A549 (cell line): Measurements from ENCODE around the gene NOP9. TPM values are rescaled to one million over a fixed set of nuclear protein-coding genes. Genes with fewer than 3 reads are reported as not detected.
"Not testable (repeated sequence)": the region's sequence is repeated elsewhere in the genome, so short reads cannot be mapped to it uniquely, and the experiment has no call there.

Source experiments
- ATAC-seq, 2 experiments: fragments of 200-7000 bp in 1 of 2; fragments of >200 bp in 1 of 2; cut with Nextera tagmentation in 1 of 2; cut with Tn5 transposase in 1 of 2; 3 replicates each; pipeline versions ENCODE4 v1.8.0 to v1.9.1; 2018 to 2020; ENCODE audit warnings: mild to moderate bottlenecking in 1 of 2, moderate library complexity in 1 of 2
- CTCF ChIA-PET: fragments of 300-600 bp; sonication (Branson Sonifier 250); formaldehyde crosslinking; extraction: SDS; loops from one replicate; lab custom pipeline; 2021; ENCODE audit warnings: antibody characterized with exemption, inconsistent platforms; lab: Yijun Ruan, JAX
- POLR2A ChIA-PET: fragments of 350-600 bp; formaldehyde crosslinking; extraction: SDS; loops from one replicate; lab custom pipeline; 2021; ENCODE audit warnings: antibody characterized with exemption, inconsistent platforms; lab: Yijun Ruan, JAX
- DNase-seq, 2 experiments: peaks; one replicate each; pipeline versions ENCODE4 v3.0.0 to v3.0.0-alpha.2; 2011 to 2016; ENCODE audit warnings: low read depth in 1 of 2, low spot score in 1 of 2
- FAIRE-seq: peaks from 2 replicates; lab custom pipeline; 2011; peaks lifted over from hg19 to GRCh38; lab: Jason Lieb, UNC
- H3K27ac ChIP-seq, 2 experiments: fragments of >200 bp; sonication (Bioruptor Twin); formaldehyde crosslinking; 3 replicates each; pipeline ENCODE4 v1.5.1; 2016 to 2017
- H3K4me1 ChIP-seq: fragments of >200 bp; sonication (Bioruptor Twin); formaldehyde crosslinking; 3 replicates; pipeline ENCODE4 v1.6.1; 2016
- H3K4me2 ChIP-seq: fragments of >200 bp; sonication (Bioruptor Twin); formaldehyde crosslinking; 3 replicates; pipeline ENCODE4 v1.6.1; 2016
- H3K4me3 ChIP-seq: fragments of >200 bp; sonication (Bioruptor Twin); formaldehyde crosslinking; 3 replicates; pipeline ENCODE4 v1.5.1; 2016
- H3K9me3 ChIP-seq: fragments of >200 bp; sonication (Bioruptor Twin); formaldehyde crosslinking; 3 replicates; pipeline ENCODE4 v1.6.1; 2016
- CBX2 ChIP-seq: fragments of 200-600 bp; sonication (generic); IDR thresholded peaks from 2 replicates; pipeline ENCODE4 v1.6.1; 2016; ENCODE audit warnings: low read depth, mild to moderate bottlenecking, borderline replicate concordance
- CBX8 ChIP-seq: fragments of 200-600 bp; sonication (generic); IDR thresholded peaks from 2 replicates; pipeline ENCODE4 v1.6.1; 2016
- CEBPB ChIP-seq, 2 experiments: fragments of >200 bp in 1 of 2; sonication (Bioruptor Twin) in 1 of 2; formaldehyde crosslinking in 1 of 2; IDR thresholded peaks; 2 replicates each; pipeline ENCODE4 v1.6.1; 2012 to 2016
- CTCF ChIP-seq: fragments of >200 bp; sonication (Bioruptor Twin); formaldehyde crosslinking; IDR thresholded peaks from 3 replicates; pipeline ENCODE4 v1.5.1; 2016
- GATA3 ChIP-seq: IDR thresholded peaks from 2 replicates; pipeline ENCODE4 v1.6.1; 2012; ENCODE audit warnings: borderline replicate concordance
- JUNB ChIP-seq: fragments of >200 bp; sonication (Bioruptor Twin); formaldehyde crosslinking; IDR thresholded peaks from 2 replicates; pipeline ENCODE4 v1.6.1; 2016
- KDM1A ChIP-seq: fragments of 200-600 bp; sonication (generic); IDR thresholded peaks from 2 replicates; pipeline ENCODE4 v1.6.1; 2016; ENCODE audit warnings: low read depth, mild to moderate bottlenecking
- KDM5A ChIP-seq: fragments of 200-600 bp; sonication (generic); IDR thresholded peaks from 2 replicates; pipeline ENCODE4 v1.6.1; 2016; ENCODE audit warnings: antibody characterized with exemption, mild to moderate bottlenecking
- MYC ChIP-seq: IDR thresholded peaks from 2 replicates; pipeline ENCODE4 v1.6.1; 2012; ENCODE audit warnings: mild to moderate bottlenecking, inconsistent platforms, low read length, improper control_type of control experiment, borderline replicate concordance
- RAD21 ChIP-seq, 2 experiments: fragments of >200 bp in 1 of 2; sonication (Bioruptor Twin) in 1 of 2; formaldehyde crosslinking in 1 of 2; IDR thresholded peaks in 1 of 2; conservative IDR thresholded peaks in 1 of 2; 2 replicates in 1 of 2; 3 replicates in 1 of 2; pipeline ENCODE4 v1.6.1; 2012 to 2018; ENCODE audit warnings: inconsistent platforms in 1 of 2
- REST ChIP-seq: fragments of 200-600 bp; sonication (generic); IDR thresholded peaks from 2 replicates; pipeline ENCODE4 v1.6.1; 2016; ENCODE audit warnings: antibody characterized with exemption, mild to moderate bottlenecking, moderate library complexity
- SMC3 ChIP-seq: fragments of >200 bp; sonication (Bioruptor Twin); formaldehyde crosslinking; IDR thresholded peaks from 3 replicates; pipeline ENCODE4 v1.6.1; 2018; ENCODE audit warnings: inconsistent platforms
- TFCP2L1 ChIP-seq: fragments of 250-450 bp; sonication (Bioruptor Pico); IDR thresholded peaks from 2 replicates; pipeline ENCODE4 v1.5.0; 2021; ENCODE audit warnings: mild to moderate bottlenecking
- USF2 ChIP-seq: fragments of 450-650 bp; IDR thresholded peaks from 2 replicates; pipeline ENCODE4 v1.6.1; 2014; ENCODE audit warnings: antibody characterized with exemption
- ZSCAN20 ChIP-seq: fragments of 250-450 bp; sonication (Bioruptor Pico); IDR thresholded peaks from 2 replicates; pipeline ENCODE4 v1.8.0; 2022; ENCODE audit warnings: mild to moderate bottlenecking, moderate library complexity
- WGBS: methylation state at CpG from one replicate; pipeline ENCODE4 v1.1.6; 2017; ENCODE audit errors: missing lambda C conversion rate; 5-methylcytosine and 5-hydroxymethylcytosine counted together
- polyA plus RNA-seq, 4 experiments: library from polyadenylated mRNA; depleted of rRNA in 3 of 4; stranded (reverse); fragments of >200 nt; fragmentation: RNase III in 1 of 4; extraction: RNeasy Plus Mini Kit Qiagen cat#74134 plus additional on column Dnase treatment in 1 of 4; gene quantifications; 2 replicates in 3 of 4; 3 replicates in 1 of 4; pipeline ENCODE4 v1.2.3, GENCODE V29; 2011 to 2017

NOP9 gene
- polyA plus RNA-seq, 2 of the 4 experiments (the other 2 are of a cell fraction) = 16.5 to 24.5 TPM

- CTCF ChIA-PET = interaction anchor here (0.6 to 46.6 kb wide), 21 partner anchors 9 to 116 kb away, joined by 3 to 1142 read pairs (median 5); partner anchors contain the start of genes CBLN3, CIDEB, KHNYN and LTB4R
- H3K27ac ChIP-seq, H3K9me3 ChIP-seq, H3K4me1 ChIP-seq, H3K4me3 ChIP-seq, ATAC-seq, FAIRE-seq, H3K4me2 ChIP-seq: not testable (repeated sequence)
- peak; percentile 68 for TF ChIP-seq SMC3
- TF ChIP-seq RAD21 (conservative IDR thresholded peaks at IDR 0.05 in 1 of 2, IDR thresholded peaks at IDR 0.05 in 1 of 2) = peak; percentile 47 to 55; a peak in 4 of 5 replicates
- peak; percentile 48; the same call in 2 of the 3 replicates for TF ChIP-seq CTCF
- 3% methylated on average over 3 of the region's 9 CpGs for WGBS
- POLR2A ChIA-PET = interaction anchor here (0.7 kb wide), 1 partner anchor 115 kb away, joined by 3 read pairs; the partner anchor contains the start of gene SDR39U1
- peak in 1 of 2 experiments; percentile 41 for DNase-seq
Measured at GRCh38 chr14:24327914-24328313, 28.3 kb downstream of the NOP9 start.

- ATAC-seq (no peak), FAIRE-seq (no peak), DNase-seq (no peak)
- TF ChIP-seq REST (no peak), CTCF (no peak), CBX8 (no peak), KDM5A (no peak), MYC (no peak), ZSCAN20 (CRISPR knock-in tag) (no peak), KDM1A (no peak), RAD21 (conservative IDR thresholded peaks at IDR 0.05 in 1 of 2, IDR thresholded peaks at IDR 0.05 in 1 of 2) (no peak), CBX2 (no peak), JUNB (no peak), TFCP2L1 (CRISPR knock-in tag) (no peak), GATA3 (no peak), CEBPB (IDR thresholded peaks at IDR 0.05) (no peak), USF2 (no peak)
- ChIA-PET POLR2A (interaction anchor here (1.3 kb wide), 1 partner anchor 101 kb away, joined by 4 read pairs; the partner anchor contains the start of genes CBLN3 and KHNYN), CTCF (interaction anchor here (0.9 to 46.6 kb wide), 8 partner anchors 21 to 111 kb away, joined by 3 to 1142 read pairs (median 8); partner anchors contain the start of genes CBLN3, CIDEB, KHNYN and LTB4R)
- Histone ChIP-seq H3K9me3 (no peaks in the 10 kb centered on the region), H3K4me3 (no peak overlapping the region), H3K4me1 (peaks cover 3% of the 10 kb centered on the region; the same call in 1 of the 3 replicates), H3K27ac (no peak overlapping the region), H3K4me2 (no peak overlapping the region)
- 73% methylated on average over 11 of the region's 12 CpGs for WGBS
Measured at GRCh38 chr14:24329073-24329663, 29.5 kb downstream of the NOP9 start.
